Fibroblast of villous mesenchyme (primary cell): ENCODE measurements around the gene TNS1. TPM values are rescaled to one million over a fixed set of nuclear protein-coding genes. Genes with fewer than 3 reads are reported as not detected.

Experiments used
- DNase-seq: peaks from one replicate; pipeline ENCODE4 v3.0.0-alpha.2; 2010; ENCODE audit warnings: low read depth
- H3K4me3 ChIP-seq: 2 replicates; pipeline ENCODE4 v1.5.1; 2011; ENCODE audit warnings: low read depth, mild to moderate bottlenecking, low read length
- total RNA-seq: library from RNA; depleted of rRNA; stranded (reverse); fragments of >200 nt; gene quantifications from 2 replicates; pipeline ENCODE4 v1.2.3, GENCODE V29; 2012
- TF ChIP-seq, protein P1 (sequence below): IDR thresholded peaks from 2 replicates; pipeline ENCODE4 v1.5.1; 2012; ENCODE audit warnings: low read depth, mild to moderate bottlenecking, low read length; ENCODE audit not compliant: insufficient read depth

Gene TNS1
- total RNA-seq, 1 donor, result 127 TPM

DNA sequence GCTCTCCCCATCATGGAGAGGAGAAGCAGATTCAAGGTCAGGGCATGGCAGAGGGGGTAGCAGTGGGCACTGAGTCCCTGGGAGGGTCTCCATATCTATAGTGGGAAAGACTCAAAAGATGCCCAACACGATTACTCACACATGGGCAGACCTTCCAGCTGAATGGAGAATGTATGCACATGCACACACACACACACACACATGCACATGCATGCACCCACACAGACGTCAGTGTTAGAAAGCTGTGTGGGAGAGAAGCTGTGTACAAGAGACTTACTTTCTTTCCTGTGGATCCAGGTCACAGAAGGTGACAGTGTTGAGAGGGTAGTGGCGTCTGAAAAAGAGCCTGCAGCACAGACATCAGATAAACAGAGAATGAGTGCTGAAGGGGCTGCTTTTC is 194.5 kb downstream of the TNS1 start:
- DNase-seq, result no peak
- H3K4me3 ChIP-seq, result no peak overlapping the region
- TF ChIP-seq, protein P1, sequence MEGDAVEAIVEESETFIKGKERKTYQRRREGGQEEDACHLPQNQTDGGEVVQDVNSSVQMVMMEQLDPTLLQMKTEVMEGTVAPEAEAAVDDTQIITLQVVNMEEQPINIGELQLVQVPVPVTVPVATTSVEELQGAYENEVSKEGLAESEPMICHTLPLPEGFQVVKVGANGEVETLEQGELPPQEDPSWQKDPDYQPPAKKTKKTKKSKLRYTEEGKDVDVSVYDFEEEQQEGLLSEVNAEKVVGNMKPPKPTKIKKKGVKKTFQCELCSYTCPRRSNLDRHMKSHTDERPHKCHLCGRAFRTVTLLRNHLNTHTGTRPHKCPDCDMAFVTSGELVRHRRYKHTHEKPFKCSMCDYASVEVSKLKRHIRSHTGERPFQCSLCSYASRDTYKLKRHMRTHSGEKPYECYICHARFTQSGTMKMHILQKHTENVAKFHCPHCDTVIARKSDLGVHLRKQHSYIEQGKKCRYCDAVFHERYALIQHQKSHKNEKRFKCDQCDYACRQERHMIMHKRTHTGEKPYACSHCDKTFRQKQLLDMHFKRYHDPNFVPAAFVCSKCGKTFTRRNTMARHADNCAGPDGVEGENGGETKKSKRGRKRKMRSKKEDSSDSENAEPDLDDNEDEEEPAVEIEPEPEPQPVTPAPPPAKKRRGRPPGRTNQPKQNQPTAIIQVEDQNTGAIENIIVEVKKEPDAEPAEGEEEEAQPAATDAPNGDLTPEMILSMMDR, result no peak

DNA sequence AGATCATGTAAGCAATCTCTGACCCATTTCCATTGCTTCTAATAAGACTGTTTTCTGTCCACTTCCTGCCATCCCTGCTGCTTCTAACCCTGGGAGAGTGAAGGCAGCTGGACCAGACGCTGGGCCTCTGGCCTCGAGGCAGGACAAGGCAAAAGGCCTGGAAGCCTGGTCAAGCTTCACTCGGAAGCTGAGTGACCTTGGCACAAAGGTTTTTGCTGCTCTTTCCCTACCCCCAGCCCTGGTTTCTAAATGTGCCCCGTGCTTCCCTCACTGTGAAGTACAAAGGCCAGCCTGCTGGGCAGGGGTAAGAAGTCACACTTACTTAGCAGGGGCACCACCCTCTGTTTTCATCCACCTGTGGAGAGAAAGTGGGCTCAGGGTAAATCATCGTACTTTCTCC is 195.0 kb downstream of the TNS1 start:
- TF ChIP-seq, protein P1, result no peak
- DNase-seq, result no peak
- H3K4me3 ChIP-seq, result no peak overlapping the region

DNA sequence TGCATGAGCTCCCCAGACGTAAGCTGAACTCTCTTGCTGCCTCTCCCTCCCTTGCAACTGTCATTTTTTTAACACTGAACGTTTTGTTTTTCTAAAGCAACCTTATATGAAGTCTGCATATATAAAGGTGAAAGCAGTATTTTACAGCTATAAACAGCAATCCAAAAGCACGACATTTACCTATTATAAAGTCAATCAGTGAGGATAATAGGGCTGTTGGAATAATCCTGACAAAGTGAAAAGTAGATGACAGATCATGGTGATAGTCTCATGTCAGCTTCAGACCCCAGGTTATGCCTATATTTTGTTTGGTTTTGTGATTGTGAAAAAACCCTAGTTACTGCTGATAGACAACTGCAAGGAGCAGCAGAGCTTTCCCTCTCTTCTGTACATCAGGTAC is 195.8 kb downstream of the TNS1 start:
- no peak for DNase-seq
- TF ChIP-seq, protein P1, result no peak
- no peak overlapping the region for H3K4me3 ChIP-seq

DNA sequence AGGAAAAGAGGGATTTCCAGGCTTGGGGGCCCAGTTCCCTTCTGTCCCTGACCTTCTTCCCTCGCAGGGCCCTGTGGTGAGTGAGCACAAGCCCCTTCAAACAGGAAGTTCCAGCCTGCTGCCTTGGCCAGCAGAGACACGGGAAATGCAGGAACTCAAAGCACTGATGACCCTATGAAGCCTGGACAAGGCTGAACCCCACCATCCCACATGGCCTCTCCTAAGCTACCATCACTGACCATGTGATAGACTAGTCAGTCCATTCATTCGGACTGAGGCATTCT is 196.4 kb downstream of the TNS1 start:
- DNase-seq, result no peak
- TF ChIP-seq, protein P1, result no peak
- H3K4me3 ChIP-seq, result no peak overlapping the region

DNA sequence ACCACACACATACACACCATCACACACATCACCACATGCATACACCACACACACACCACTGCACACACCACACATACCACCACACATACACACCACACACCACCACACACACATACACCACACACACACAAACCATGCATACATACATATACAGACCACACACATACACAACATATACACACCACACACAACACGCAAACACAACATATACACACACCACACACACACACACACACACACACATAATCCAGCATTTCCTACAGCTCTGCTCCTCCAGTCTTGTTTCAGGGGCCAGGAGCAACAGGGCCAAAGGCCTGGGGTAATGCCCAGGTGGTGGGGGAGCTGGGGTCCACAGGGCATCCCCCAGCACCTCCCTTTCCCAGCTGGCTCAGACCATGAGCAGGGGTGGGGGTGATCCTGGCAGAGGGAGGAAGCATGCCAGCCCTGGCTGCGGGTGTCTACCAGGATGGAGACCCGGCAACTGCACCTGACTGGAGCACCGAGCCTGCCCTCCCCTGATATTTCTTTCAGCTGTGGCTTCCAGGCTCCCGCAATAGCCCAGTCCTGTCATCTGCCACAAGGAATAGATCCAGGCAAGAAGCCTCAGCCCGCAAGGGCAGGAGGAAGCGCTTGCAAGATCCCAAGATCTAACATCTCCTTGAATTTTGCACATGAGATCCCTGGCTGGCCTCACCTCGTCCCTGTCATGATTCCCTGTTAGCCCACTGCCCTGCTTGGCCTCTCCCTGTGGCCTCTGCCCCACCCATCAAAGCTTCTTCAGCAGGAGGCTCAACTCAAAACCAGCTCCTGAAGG is 196.9 kb downstream of the TNS1 start:
- DNase-seq, result no peak
- no peak overlapping the region for H3K4me3 ChIP-seq
- TF ChIP-seq, protein P1, result no peak

DNA sequence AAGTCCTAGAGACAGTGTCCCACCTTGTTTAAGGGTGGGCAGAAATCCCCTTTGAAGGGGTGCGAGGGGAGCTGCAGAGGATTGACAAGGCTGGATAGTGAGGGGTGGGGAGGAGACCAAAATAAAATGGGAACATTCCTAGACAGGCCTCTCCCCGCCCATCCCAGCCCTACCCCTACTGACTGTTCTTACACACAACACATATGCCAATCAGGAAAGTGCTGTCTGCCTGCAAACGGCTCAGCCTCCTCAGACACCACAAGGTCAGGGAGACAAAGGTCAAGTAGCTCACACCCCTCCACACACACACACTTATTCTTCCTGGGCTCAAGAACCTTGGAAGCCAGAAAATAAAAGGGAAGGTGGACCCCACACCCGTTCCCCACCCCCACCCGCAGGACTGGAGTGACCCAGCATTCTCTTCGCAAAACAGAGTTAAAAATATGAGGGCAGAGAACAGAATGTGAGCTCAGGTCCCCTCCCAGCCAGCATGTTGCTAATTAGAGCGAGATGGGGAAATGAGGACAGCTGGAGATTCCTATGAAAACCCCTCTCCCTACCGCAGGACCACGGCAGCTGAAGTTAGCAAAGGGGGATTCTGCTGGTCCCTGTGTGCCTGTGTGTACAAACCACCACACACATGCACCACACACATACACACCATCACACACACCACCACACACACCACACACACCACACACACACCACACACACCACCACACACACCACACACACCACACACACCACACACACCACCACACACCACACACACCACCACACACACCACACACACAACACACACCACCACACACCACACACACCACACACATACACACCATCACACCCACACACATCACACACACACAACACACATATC is 197.8 kb downstream of the TNS1 start:
- no peak for DNase-seq
- TF ChIP-seq, protein P1, result no peak
- H3K4me3 ChIP-seq, result no peak overlapping the region
